ENCODE measurements around the gene LIN7A.
"Not testable (repeated sequence)": the region's sequence is repeated elsewhere in the genome, so short reads cannot be mapped to it uniquely, and the experiment has no call there.

DNA sequence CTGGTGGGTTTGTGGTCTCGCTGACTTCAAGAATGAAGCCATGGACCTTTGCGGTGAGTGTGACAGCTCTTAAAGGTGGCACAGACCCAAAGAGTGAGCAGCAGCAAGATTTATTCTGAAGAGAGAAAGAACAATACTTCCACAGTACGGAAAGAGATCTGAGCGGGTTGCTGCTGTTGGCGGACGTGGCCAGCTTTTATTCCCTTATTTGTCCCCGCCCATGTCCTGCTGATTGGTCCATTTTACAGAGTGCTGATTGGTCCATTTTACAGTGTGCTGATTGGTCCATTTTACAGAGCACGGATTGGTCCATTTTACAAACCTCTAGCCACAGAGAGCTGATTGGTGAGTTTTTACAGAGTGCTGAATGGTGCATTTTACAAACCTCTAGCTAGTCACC lies 59.3 kb downstream of the LIN7A start:
- TF ChIP-seq, protein P1, sequence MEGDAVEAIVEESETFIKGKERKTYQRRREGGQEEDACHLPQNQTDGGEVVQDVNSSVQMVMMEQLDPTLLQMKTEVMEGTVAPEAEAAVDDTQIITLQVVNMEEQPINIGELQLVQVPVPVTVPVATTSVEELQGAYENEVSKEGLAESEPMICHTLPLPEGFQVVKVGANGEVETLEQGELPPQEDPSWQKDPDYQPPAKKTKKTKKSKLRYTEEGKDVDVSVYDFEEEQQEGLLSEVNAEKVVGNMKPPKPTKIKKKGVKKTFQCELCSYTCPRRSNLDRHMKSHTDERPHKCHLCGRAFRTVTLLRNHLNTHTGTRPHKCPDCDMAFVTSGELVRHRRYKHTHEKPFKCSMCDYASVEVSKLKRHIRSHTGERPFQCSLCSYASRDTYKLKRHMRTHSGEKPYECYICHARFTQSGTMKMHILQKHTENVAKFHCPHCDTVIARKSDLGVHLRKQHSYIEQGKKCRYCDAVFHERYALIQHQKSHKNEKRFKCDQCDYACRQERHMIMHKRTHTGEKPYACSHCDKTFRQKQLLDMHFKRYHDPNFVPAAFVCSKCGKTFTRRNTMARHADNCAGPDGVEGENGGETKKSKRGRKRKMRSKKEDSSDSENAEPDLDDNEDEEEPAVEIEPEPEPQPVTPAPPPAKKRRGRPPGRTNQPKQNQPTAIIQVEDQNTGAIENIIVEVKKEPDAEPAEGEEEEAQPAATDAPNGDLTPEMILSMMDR (IDR thresholded peaks at IDR 0.05): not testable (repeated sequence)
- not testable (repeated sequence) for TF ChIP-seq EP300, POLR2A (IDR thresholded peaks at IDR 0.05)
